Measurements from ENCODE around the gene OSBPL10. TPM values are rescaled to one million over a fixed set of nuclear protein-coding genes. Genes with fewer than 3 reads are reported as not detected.
"Not testable (repeated sequence)": the region's sequence is repeated elsewhere in the genome, so short reads cannot be mapped to it uniquely, and the experiment has no call there.

The OSBPL10 gene
- polyA plus RNA-seq, 2 of the 4 experiments (the other 2 are of a cell fraction) = 9.2 to 17.0 TPM

GRCh38 chr3:31690771-31691170 is 290.3 kb downstream of the OSBPL10 start (continued):
- TF ChIP-seq, protein P1, sequence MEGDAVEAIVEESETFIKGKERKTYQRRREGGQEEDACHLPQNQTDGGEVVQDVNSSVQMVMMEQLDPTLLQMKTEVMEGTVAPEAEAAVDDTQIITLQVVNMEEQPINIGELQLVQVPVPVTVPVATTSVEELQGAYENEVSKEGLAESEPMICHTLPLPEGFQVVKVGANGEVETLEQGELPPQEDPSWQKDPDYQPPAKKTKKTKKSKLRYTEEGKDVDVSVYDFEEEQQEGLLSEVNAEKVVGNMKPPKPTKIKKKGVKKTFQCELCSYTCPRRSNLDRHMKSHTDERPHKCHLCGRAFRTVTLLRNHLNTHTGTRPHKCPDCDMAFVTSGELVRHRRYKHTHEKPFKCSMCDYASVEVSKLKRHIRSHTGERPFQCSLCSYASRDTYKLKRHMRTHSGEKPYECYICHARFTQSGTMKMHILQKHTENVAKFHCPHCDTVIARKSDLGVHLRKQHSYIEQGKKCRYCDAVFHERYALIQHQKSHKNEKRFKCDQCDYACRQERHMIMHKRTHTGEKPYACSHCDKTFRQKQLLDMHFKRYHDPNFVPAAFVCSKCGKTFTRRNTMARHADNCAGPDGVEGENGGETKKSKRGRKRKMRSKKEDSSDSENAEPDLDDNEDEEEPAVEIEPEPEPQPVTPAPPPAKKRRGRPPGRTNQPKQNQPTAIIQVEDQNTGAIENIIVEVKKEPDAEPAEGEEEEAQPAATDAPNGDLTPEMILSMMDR (IDR thresholded peaks at IDR 0.05) = no peak

DNA sequence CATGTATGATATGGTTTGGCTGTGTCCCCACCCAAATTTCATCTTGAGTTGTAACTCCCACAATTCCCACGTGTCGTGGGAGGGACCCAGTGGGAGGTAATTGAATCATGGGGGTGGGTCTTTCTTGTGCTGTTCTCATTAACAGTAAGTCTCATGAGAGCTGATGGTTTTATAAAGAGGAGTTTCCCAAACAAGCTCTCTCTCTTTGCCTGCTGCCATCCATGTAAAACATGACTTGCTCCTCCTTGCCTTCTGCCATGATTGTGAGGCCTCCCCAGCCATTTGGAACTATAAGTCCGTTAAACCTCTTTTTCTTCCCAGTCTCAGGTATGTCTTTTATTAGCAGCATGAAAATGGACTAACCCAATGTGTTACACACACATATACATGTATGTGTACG is 291.5 kb downstream of the OSBPL10 start:
- H3K9me3 ChIP-seq; CTCF ChIA-PET; H3K27ac ChIP-seq; H3K4me1 ChIP-seq; DNase-seq (ENCODE audit: low read depth in 1 of 2, low spot score in 1 of 2); ATAC-seq; H3K4me3 ChIP-seq; FAIRE-seq; POLR2A ChIA-PET; H3K4me2 ChIP-seq: not testable (repeated sequence)
- 84% methylated on average over 4 of the region's 4 CpGs for WGBS (ENCODE audit: missing lambda C conversion rate)

DNA sequence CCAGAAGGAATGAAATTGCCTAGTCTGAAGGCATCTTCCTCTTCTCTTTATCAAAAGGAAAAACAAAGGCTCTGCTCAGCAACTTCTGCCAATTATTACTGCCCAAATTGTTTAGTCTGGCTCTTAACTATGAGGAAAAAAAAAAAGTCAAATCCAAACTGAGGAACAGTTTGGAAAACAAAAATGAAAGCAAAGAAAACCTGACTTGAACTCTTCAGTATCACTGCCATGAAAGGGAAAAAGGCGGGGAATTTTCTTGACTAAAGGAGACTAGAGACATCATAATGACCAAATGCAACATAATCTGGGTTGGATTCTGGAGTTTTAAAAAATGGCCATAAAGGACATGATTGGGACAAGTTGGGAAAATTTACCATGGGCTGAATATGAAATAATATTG is 292.1 kb downstream of the OSBPL10 start:
- no peak for FAIRE-seq
- no peaks in the 10 kb centered on the region for H3K4me1 ChIP-seq
- CTCF ChIA-PET = no interaction called here
- no peak overlapping the region for H3K4me3 ChIP-seq
- TF ChIP-seq EP300 (IDR thresholded peaks at IDR 0.05) (no peak), E2F6 (IDR thresholded peaks at IDR 0.05; ENCODE audit: borderline replicate concordance, low read depth) (no peak), POLR2A (IDR thresholded peaks at IDR 0.05; ENCODE audit: low read length) (no peak), EHF (CRISPR knock-in tag; IDR thresholded peaks at IDR 0.05) (no peak), HEYL (CRISPR knock-in tag; IDR thresholded peaks at IDR 0.05) (no peak), EHMT2 (IDR thresholded peaks at IDR 0.05; ENCODE audit: low read depth) (no peak), RFX5 (IDR thresholded peaks at IDR 0.05) (no peak), FOSB (CRISPR knock-in tag; IDR thresholded peaks at IDR 0.05) (no peak), SMC3 (IDR thresholded peaks at IDR 0.05) (no peak), NFE2L2 (conservative IDR thresholded peaks at IDR 0.05; ENCODE audit: low read length) (no peak)
- TF ChIP-seq, protein P2, sequence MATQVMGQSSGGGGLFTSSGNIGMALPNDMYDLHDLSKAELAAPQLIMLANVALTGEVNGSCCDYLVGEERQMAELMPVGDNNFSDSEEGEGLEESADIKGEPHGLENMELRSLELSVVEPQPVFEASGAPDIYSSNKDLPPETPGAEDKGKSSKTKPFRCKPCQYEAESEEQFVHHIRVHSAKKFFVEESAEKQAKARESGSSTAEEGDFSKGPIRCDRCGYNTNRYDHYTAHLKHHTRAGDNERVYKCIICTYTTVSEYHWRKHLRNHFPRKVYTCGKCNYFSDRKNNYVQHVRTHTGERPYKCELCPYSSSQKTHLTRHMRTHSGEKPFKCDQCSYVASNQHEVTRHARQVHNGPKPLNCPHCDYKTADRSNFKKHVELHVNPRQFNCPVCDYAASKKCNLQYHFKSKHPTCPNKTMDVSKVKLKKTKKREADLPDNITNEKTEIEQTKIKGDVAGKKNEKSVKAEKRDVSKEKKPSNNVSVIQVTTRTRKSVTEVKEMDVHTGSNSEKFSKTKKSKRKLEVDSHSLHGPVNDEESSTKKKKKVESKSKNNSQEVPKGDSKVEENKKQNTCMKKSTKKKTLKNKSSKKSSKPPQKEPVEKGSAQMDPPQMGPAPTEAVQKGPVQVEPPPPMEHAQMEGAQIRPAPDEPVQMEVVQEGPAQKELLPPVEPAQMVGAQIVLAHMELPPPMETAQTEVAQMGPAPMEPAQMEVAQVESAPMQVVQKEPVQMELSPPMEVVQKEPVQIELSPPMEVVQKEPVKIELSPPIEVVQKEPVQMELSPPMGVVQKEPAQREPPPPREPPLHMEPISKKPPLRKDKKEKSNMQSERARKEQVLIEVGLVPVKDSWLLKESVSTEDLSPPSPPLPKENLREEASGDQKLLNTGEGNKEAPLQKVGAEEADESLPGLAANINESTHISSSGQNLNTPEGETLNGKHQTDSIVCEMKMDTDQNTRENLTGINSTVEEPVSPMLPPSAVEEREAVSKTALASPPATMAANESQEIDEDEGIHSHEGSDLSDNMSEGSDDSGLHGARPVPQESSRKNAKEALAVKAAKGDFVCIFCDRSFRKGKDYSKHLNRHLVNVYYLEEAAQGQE (IDR thresholded peaks at IDR 0.05) = no peak
- no peak for DNase-seq (ENCODE audit: low read depth in 1 of 2, low spot score in 1 of 2)
- no peaks in the 10 kb centered on the region for H3K9me3 ChIP-seq
- H3K4me2 ChIP-seq = no peak overlapping the region
- no peak for ATAC-seq
- POLR2A ChIA-PET = no interaction called here
- no peak overlapping the region for H3K27ac ChIP-seq
- 95% methylated on average over 1 of the region's 1 CpG for WGBS (ENCODE audit: missing lambda C conversion rate)

- ChIA-PET CTCF (no interaction called here), POLR2A (no interaction called here)
- TF ChIP-seq HEYL (CRISPR knock-in tag; IDR thresholded peaks at IDR 0.05) (no peak), CEBPB (IDR thresholded peaks at IDR 0.05) (peak; percentile 66 to 67; a peak in 3 of 4 replicates), JUN (IDR thresholded peaks at IDR 0.05) (no peak), E2F6 (IDR thresholded peaks at IDR 0.05; ENCODE audit: borderline replicate concordance, low read depth) (no peak)
- Histone ChIP-seq H3K4me3 (no peak overlapping the region), H3K4me2 (no peak overlapping the region), H3K4me1 (no peaks in the 10 kb centered on the region), H3K9me3 (no peaks in the 10 kb centered on the region), H3K27ac (no peak overlapping the region)
- no peak for DNase-seq (ENCODE audit: low read depth in 1 of 2, low spot score in 1 of 2)
- no peak for ATAC-seq
- FAIRE-seq = no peak
- 81% methylated on average over 6 of the region's 6 CpGs for WGBS (ENCODE audit: missing lambda C conversion rate)
These were observed 293.9 kb downstream of the OSBPL10 start for GRCh38 chr3:31687020-31687802.

Measured in A549 (cell line).